MM.1S (cell line): ENCODE measurements around the gene ABCC9.

Source experiments
- DNase-seq: peaks from one replicate; pipeline ENCODE4 v3.0.0-alpha.2; 2015
- H2AFZ ChIP-seq: fragments of 300-600 bp; sonication (generic); 2 replicates; pipeline ENCODE4 v1.6.0; 2016; ENCODE audit warnings: antibody characterized with exemption, low read length
- H3F3A ChIP-seq: fragments of 300-600 bp; sonication (generic); 2 replicates; pipeline ENCODE4 v1.6.1; 2016; ENCODE audit warnings: mild to moderate bottlenecking, antibody characterized with exemption, low read length, moderate library complexity, mixed read lengths; ENCODE audit not compliant: insufficient read depth
- H3K27ac ChIP-seq: fragments of 300-600 bp; sonication (generic); 2 replicates; pipeline ENCODE4 v1.5.1; 2016; ENCODE audit warnings: mild to moderate bottlenecking, low read length
- H3K27me3 ChIP-seq: fragments of 300-600 bp; sonication (generic); replicated peaks from 2 replicates; pipeline ENCODE4 v1.6.0; 2016; ENCODE audit warnings: low read length; ENCODE audit not compliant: insufficient read depth
- H3K36me3 ChIP-seq: fragments of 300-600 bp; sonication (generic); replicated peaks from 2 replicates; pipeline ENCODE4 v1.6.1; 2016; ENCODE audit warnings: mild to moderate bottlenecking, low read length, mixed read lengths; ENCODE audit not compliant: insufficient read depth
- H3K4me1 ChIP-seq: fragments of 300-600 bp; sonication (generic); 2 replicates; pipeline ENCODE4 v1.6.1; 2016; ENCODE audit warnings: low read length, mixed read lengths
- H3K4me2 ChIP-seq: fragments of 300-600 bp; sonication (generic); 2 replicates; pipeline ENCODE4 v1.6.0; 2016; ENCODE audit warnings: low read depth, low read length
- H3K4me3 ChIP-seq: fragments of 300-600 bp; sonication (generic); 2 replicates; pipeline ENCODE4 v1.5.1; 2016; ENCODE audit warnings: low read length, mixed read lengths
- H3K79me2 ChIP-seq: fragments of 300-600 bp; sonication (generic); 2 replicates; pipeline ENCODE4 v1.6.1; 2016; ENCODE audit warnings: mixed run types, low read length, mixed read lengths
- H3K9ac ChIP-seq: fragments of 300-600 bp; sonication (generic); 2 replicates; pipeline ENCODE4 v1.6.1; 2016; ENCODE audit warnings: low read length, mixed read lengths
- H3K9me2 ChIP-seq: fragments of 300-600 bp; sonication (generic); replicated peaks from 2 replicates; pipeline ENCODE4 v1.6.1; 2016; ENCODE audit warnings: mild to moderate bottlenecking, low read length, mixed read lengths; ENCODE audit not compliant: insufficient read depth
- H3K9me3 ChIP-seq: fragments of 300-600 bp; sonication (generic); replicated peaks from 2 replicates; pipeline ENCODE4 v1.6.1; 2016; ENCODE audit warnings: mild to moderate bottlenecking, low read length, mixed read lengths; ENCODE audit not compliant: insufficient read depth
- H4K20me1 ChIP-seq: fragments of 300-600 bp; sonication (generic); 2 replicates; pipeline ENCODE4 v1.6.1; 2016; ENCODE audit warnings: mild to moderate bottlenecking, low read length, moderate library complexity, mixed read lengths; ENCODE audit not compliant: insufficient read depth
- EZH2 ChIP-seq: fragments of 300-600 bp; sonication (generic); optimal IDR thresholded peaks from 2 replicates; pipeline ENCODE3; 2017; ENCODE audit warnings: low read depth, mild to moderate bottlenecking, antibody characterized with exemption, low read length, mixed read lengths
- EZH2phosphoT487 ChIP-seq: fragments of 300-600 bp; sonication (generic); IDR thresholded peaks from 2 replicates; pipeline ENCODE4 v1.6.1; 2018; ENCODE audit warnings: antibody characterized with exemption, low read length
- TF ChIP-seq, protein P1 (sequence below): fragments of 300-600 bp; sonication (generic); IDR thresholded peaks from 2 replicates; pipeline ENCODE4 v1.5.1; 2016; ENCODE audit warnings: antibody characterized with exemption, low read length, mixed read lengths

ABCC9 gene

DNA sequence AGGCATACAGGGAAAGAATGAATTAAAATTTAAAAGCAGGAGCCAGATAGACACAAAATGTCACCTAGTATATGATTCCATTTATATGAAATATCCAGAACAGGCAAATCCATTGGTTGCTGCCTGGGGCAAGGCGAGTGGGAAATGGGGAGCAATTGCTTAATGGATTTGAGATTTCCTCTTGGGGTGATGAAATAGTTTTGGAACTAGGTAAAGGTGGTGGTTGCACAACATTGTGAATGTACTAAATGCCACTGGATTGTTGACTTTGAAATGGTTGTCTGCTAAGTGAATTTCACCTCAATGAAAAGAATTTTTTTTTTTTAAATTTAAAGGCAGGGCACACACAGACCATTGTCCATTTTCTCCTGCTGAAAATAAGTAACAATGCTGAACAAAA lies 61.9 kb downstream of the ABCC9 start:
- Histone ChIP-seq H3K9me3 (no peaks in the 10 kb centered on the region), H4K20me1 (no peaks in the 10 kb centered on the region), H3K79me2 (no peaks in the 10 kb centered on the region), H3K27me3 (no peaks in the 10 kb centered on the region), H3K4me2 (no peak overlapping the region), H2AFZ (no peak overlapping the region), H3K36me3 (no peaks in the 10 kb centered on the region), H3K9me2 (no peaks in the 10 kb centered on the region), H3F3A (no peaks in the 10 kb centered on the region), H3K4me1 (no peaks in the 10 kb centered on the region), H3K27ac (no peak overlapping the region), H3K4me3 (no peak overlapping the region), H3K9ac (no peak overlapping the region)
- no peak for DNase-seq
- TF ChIP-seq EZH2phosphoT487 = no peak
- TF ChIP-seq, protein P1, sequence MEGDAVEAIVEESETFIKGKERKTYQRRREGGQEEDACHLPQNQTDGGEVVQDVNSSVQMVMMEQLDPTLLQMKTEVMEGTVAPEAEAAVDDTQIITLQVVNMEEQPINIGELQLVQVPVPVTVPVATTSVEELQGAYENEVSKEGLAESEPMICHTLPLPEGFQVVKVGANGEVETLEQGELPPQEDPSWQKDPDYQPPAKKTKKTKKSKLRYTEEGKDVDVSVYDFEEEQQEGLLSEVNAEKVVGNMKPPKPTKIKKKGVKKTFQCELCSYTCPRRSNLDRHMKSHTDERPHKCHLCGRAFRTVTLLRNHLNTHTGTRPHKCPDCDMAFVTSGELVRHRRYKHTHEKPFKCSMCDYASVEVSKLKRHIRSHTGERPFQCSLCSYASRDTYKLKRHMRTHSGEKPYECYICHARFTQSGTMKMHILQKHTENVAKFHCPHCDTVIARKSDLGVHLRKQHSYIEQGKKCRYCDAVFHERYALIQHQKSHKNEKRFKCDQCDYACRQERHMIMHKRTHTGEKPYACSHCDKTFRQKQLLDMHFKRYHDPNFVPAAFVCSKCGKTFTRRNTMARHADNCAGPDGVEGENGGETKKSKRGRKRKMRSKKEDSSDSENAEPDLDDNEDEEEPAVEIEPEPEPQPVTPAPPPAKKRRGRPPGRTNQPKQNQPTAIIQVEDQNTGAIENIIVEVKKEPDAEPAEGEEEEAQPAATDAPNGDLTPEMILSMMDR = no peak
- TF ChIP-seq EZH2 = no peak

DNA sequence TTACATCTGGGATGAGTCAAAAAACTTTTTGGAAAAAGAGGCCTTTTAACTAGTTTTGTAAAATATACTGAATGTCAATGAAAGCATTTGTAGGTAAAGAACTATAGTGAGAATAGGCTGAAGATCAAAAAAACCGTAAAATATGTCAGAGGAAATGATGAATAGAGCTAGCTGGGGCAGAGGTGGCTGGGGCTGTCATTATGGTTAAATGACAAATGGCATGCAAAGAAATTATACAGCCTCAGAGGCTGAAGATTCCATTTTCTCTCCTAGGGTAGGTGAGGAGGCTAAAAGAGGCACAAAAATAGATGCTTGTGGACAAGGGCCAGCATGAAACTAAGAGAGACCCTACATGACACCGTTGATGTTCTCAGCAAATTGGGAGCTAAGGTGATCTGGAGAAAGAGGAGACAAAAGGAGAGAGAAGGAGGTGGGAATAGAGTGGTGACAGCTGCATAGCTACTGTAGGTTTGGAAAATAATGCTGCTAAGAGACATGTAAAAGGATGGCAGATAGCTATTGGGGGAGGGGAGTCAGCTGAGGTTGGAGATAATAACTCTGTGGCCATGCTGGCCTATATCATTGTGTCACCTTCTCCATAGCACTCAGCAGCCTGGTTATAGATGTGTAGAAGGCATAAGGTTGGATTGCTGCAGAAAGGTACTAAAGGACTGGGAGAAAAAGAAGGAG lies 63.8 kb downstream of the ABCC9 start:
- no peaks in the 10 kb centered on the region for H3K9me2 ChIP-seq
- H3K79me2 ChIP-seq = no peaks in the 10 kb centered on the region
- H3K36me3 ChIP-seq = no peaks in the 10 kb centered on the region
- H4K20me1 ChIP-seq = no peaks in the 10 kb centered on the region
- H3K27me3 ChIP-seq = no peaks in the 10 kb centered on the region
- no peak overlapping the region for H3K4me3 ChIP-seq
- no peak overlapping the region for H3K4me2 ChIP-seq
- H3K27ac ChIP-seq = no peak overlapping the region
- no peaks in the 10 kb centered on the region for H3F3A ChIP-seq
- no peaks in the 10 kb centered on the region for H3K4me1 ChIP-seq
- no peak overlapping the region for H2AFZ ChIP-seq
- no peak overlapping the region for H3K9ac ChIP-seq
- TF ChIP-seq EZH2phosphoT487 (no peak), EZH2 (no peak)
- TF ChIP-seq, protein P1 = no peak
- DNase-seq = no peak
- H3K9me3 ChIP-seq = no peaks in the 10 kb centered on the region

DNA sequence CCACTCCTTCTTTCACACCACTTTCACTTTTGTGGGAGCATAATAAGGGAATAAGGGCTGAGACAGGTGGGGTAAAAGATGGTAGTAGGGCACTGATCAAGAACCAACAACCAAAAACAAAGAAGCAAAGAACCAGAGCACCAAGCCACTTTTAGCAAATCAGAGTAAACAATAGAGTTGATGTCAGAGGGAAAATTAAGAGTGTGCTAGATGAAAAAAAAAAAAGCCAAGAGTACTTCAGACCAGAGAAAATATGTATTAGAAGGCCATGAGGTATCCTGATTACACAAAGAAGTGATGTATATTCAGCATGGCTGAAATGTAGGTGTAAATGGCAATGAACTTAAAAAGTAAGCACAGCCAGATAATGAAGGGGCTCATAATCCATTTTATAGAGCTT lies 75.4 kb downstream of the ABCC9 start:
- H3K27ac ChIP-seq = no peak overlapping the region
- H4K20me1 ChIP-seq = no peaks in the 10 kb centered on the region
- H3K9me2 ChIP-seq = no peaks in the 10 kb centered on the region
- H2AFZ ChIP-seq = no peak overlapping the region
- H3K36me3 ChIP-seq = no peaks in the 10 kb centered on the region
- no peak overlapping the region for H3K9ac ChIP-seq
- no peaks in the 10 kb centered on the region for H3K27me3 ChIP-seq
- H3K4me3 ChIP-seq = no peak overlapping the region
- H3K9me3 ChIP-seq = no peaks in the 10 kb centered on the region
- H3K4me2 ChIP-seq = no peak overlapping the region
- no peaks in the 10 kb centered on the region for H3K4me1 ChIP-seq
- DNase-seq = no peak
- no peaks in the 10 kb centered on the region for H3F3A ChIP-seq
- no peaks in the 10 kb centered on the region for H3K79me2 ChIP-seq
- TF ChIP-seq EZH2phosphoT487 (no peak), EZH2 (no peak)
- TF ChIP-seq, protein P1 = no peak
